Thoracic aorta (tissue), 2 donors: ENCODE data around the gene MXI1. TPM values are rescaled to one million over a fixed set of nuclear protein-coding genes. Genes with fewer than 3 reads are reported as not detected.

Experiments used
- ATAC-seq: fragments of 150-250 bp; one replicate; pipeline ENCODE4 v1.8.0; 2017; ENCODE audit warnings: low read depth; ENCODE audit not compliant: insufficient number of reproducible peaks, low FRiP score
- DNase-seq: peaks from one replicate; pipeline ENCODE4 v3.0.0-alpha.2; 2020; ENCODE audit warnings: low spot score
- H3K27ac ChIP-seq, 2 donors: fragments of 200-600 bp; sonication (generic); 1 replicate in 1 of 2; 2 replicates in 1 of 2; pipeline ENCODE4 v1.5.1; 2016; ENCODE audit warnings: mild to moderate bottlenecking in 2 of 2, moderate library complexity in 2 of 2
- H3K27me3 ChIP-seq: fragments of 200-600 bp; sonication (generic); replicated peaks from 2 replicates; pipeline ENCODE4 v1.6.0; 2016; ENCODE audit warnings: mild to moderate bottlenecking; ENCODE audit not compliant: insufficient read depth
- H3K36me3 ChIP-seq: fragments of 200-600 bp; sonication (generic); one replicate; pipeline ENCODE4 v1.5.1; 2016
- H3K4me1 ChIP-seq, 2 donors: fragments of 200-600 bp; sonication (generic); 1 replicate in 1 of 2; 2 replicates in 1 of 2; pipeline versions ENCODE4 v1.5.1 to v1.6.0; 2016; ENCODE audit warnings: low read depth in 2 of 2, mild to moderate bottlenecking in 1 of 2; ENCODE audit not compliant: control insufficient read depth in 1 of 2
- H3K4me3 ChIP-seq: fragments of 200-600 bp; sonication (generic); 2 replicates; pipeline ENCODE4 v1.5.1; 2016; ENCODE audit warnings: mild to moderate bottlenecking
- H3K9me3 ChIP-seq: fragments of 200-600 bp; sonication (generic); 2 replicates; pipeline ENCODE4 v1.5.1; 2016
- CTCF ChIP-seq: fragments of 200-600 bp; sonication (generic); IDR thresholded peaks from one replicate; pipeline ENCODE4 v1.5.1; 2019; ENCODE audit warnings: antibody characterized with exemption
- total RNA-seq, 2 donors: library from RNA; depleted of rRNA; stranded (reverse); fragments of >200 nt; gene quantifications; one replicate each; pipeline versions ENCODE4 v1.1.0 to v1.2.3, GENCODE V29; 2016

The MXI1 gene
- total RNA-seq, 2 donors from 2014 or later = 87.7 to 92.8 TPM

DNA sequence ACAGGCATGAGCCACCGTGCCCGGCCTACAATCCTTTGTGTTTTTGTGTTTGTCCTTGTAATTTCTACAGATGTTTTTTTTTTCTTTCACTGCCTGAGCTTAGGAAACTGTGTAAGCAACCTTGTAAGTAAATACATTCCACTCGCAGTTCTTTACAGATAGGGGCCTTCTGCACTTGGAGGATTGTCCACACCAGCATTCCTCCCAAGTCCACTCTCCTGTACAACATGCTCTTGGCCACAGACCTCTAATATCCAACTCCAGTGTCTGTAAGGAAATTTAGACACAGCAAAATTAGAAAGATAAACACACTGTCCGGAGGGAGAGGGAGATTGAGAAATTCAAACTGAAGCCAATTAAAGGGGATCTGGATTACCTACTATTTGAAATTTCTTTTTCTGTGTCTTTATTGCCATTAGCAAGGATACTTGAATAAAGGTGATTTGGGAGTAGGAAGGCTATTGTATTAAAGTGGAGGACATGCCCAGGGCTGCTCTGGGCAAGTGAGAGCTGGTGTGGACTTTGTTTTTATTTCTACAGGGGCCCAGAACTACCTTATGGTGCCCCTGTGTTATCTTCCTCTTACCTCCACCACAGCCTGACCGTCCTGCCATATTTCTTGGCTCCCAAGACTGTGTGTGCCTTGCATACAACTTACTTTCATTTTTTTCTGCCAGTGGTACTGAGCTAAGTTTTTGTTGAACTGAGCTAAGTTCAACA lies 9.7 kb downstream of the MXI1 start:
- H3K27ac ChIP-seq = peak overlapping the region; percentile 14 to 68
- ATAC-seq = no peak
- no peaks in the 10 kb centered on the region for H3K27me3 ChIP-seq
- H3K9me3 ChIP-seq = no peaks in the 10 kb centered on the region
- H3K36me3 ChIP-seq = no peaks in the 10 kb centered on the region
- H3K4me1 ChIP-seq = peaks cover 41 to 82% of the 10 kb centered on the region in 2 donors
- no peak for DNase-seq
- no peak for TF ChIP-seq CTCF
- H3K4me3 ChIP-seq = peak overlapping the region; percentile 12

GRCh38 chr10:110217662-110218008 lies 10.2 kb downstream of the MXI1 start:
- Histone ChIP-seq H3K36me3 (no peaks in the 10 kb centered on the region), H3K27me3 (no peaks in the 10 kb centered on the region), H3K4me1 (peaks cover 41 to 82% of the 10 kb centered on the region in 2 donors), H3K4me3 (peak overlapping the region; percentile 12), H3K27ac (peak overlapping the region; percentile 14 to 68), H3K9me3 (no peaks in the 10 kb centered on the region)
- no peak for ATAC-seq
- no peak for TF ChIP-seq CTCF
- DNase-seq = no peak

- peaks cover 41 to 79% of the 10 kb centered on the region in 2 donors for H3K4me1 ChIP-seq
- DNase-seq (no peak), ATAC-seq (no peak)
- H3K27me3 ChIP-seq = no peaks in the 10 kb centered on the region
- no peaks in the 10 kb centered on the region for H3K36me3 ChIP-seq
- H3K27ac ChIP-seq = no peak overlapping the region
- no peak overlapping the region for H3K4me3 ChIP-seq
- TF ChIP-seq CTCF = no peak
- no peaks in the 10 kb centered on the region for H3K9me3 ChIP-seq
Measured at GRCh38 chr10:110218632-110219031, 11.2 kb downstream of the MXI1 start.

DNA sequence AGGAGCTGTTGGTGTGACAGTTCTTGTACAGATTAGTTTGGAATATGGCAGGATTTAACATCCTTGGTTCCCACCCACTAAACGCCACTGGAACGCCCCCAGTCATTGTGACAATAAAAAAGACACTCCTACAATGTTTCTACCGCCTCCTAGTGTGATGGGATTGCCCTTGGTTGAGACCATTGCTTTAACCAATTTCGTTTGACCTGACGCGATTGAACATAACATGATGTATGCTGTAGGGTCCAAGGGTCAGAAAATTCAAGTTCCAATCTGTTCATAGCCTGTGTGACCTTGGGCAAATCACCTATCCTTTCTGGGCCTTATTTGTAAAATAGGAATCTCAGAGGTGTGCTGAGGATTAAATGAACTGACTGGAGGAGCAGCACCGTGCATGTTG lies 12.5 kb downstream of the MXI1 start:
- H3K4me1 ChIP-seq = peaks cover 38 to 70% of the 10 kb centered on the region in 2 donors
- TF ChIP-seq CTCF = no peak
- no peak for DNase-seq

GRCh38 chr10:110220398-110220797 lies 13.0 kb downstream of the MXI1 start:
- no peaks in the 10 kb centered on the region for H3K36me3 ChIP-seq
- H3K27ac ChIP-seq = peak overlapping the region; percentile 75 to 88
- H3K9me3 ChIP-seq = no peaks in the 10 kb centered on the region
- no peak for ATAC-seq
- H3K27me3 ChIP-seq = no peaks in the 10 kb centered on the region
- no peak overlapping the region for H3K4me3 ChIP-seq
- DNase-seq = no peak
- H3K4me1 ChIP-seq = peaks cover 42 to 70% of the 10 kb centered on the region in 2 donors
- no peak for TF ChIP-seq CTCF

More for the DNA sequence above, 12.5 kb downstream of the MXI1 start:
- H3K9me3 ChIP-seq = no peaks in the 10 kb centered on the region
- H3K27me3 ChIP-seq = no peaks in the 10 kb centered on the region
- peak overlapping the region; percentile 75 to 88 for H3K27ac ChIP-seq
- no peak overlapping the region for H3K4me3 ChIP-seq
- no peak for ATAC-seq
- no peaks in the 10 kb centered on the region for H3K36me3 ChIP-seq
